Measurements from ENCODE around the gene MARCHF10. TPM values are rescaled to one million over a fixed set of nuclear protein-coding genes. Genes with fewer than 3 reads are reported as not detected.

MARCHF10 gene
- total RNA-seq, 1 donor from 2014 or later: not detected

DNA sequence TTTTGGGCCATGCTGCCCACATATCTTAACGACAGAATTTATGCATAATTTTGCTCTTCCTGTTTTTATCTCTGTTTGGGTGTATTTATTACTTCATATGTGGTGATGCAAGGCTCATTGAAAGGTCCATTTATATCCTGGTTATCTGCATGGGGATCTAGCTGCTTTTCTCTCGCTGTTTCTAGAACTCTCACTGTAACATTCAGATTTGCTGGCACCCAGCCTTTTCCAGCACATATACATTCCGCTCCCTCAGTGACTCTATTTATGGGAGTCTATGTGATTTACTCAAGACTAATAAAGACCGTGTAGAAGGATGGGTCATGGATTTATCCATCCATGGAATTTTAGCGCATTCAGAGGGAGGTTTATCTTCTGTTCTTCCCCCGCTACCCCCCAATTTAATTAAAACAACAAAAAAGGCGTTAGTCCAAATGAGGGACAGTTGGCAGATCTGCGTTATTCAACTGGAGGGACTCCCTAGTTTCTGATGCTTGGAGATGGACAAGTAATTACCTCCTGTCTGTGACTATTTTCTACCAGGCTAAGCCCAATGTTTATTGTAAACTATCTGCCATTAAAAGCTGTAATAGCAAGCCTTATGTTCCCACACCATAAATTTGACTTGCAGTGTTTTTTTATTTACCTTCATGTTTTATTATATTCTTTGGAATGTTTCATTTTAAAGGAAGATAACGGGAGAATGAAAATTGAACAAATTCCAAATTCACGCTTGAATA lies 19.8 kb upstream of the MARCHF10 start:
- DNase-seq: no peak
- Mint-ChIP-seq H3K36me3 (ENCODE audit: low read depth) (no peaks in the 10 kb centered on the region), H3K27me3 (peaks cover 5% of the 10 kb centered on the region), H3K27ac (no peak overlapping the region), H3K4me1 (no peaks in the 10 kb centered on the region), H3K9me3 (no peaks in the 10 kb centered on the region), H3K4me3 (no peak overlapping the region)
- intact Hi-C loops (cut with micrococcal nuclease): no loop called here

DNA sequence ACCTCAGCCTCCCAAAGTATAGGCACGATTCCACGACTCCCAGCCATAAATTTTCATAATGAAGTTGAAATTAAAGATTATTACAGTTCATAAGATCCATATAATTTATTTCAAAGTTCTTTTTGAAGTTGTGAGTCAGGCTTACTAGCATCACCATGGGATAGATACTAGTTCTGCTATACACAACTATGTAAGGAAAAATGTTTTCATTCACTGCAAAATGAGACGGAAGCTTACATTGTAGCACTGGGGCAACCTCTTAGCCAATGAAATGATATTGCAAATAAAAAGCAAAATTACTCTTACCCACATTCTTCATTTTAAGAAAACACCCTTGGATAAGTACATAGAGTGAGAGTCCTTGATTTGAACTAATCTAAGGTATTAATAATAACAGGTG lies 18.8 kb upstream of the MARCHF10 start:
- Mint-ChIP-seq H3K27ac (no peak overlapping the region), H3K4me3 (no peak overlapping the region), H3K4me1 (no peaks in the 10 kb centered on the region), H3K9me3 (no peaks in the 10 kb centered on the region), H3K36me3 (ENCODE audit: low read depth) (no peaks in the 10 kb centered on the region), H3K27me3 (peaks cover 5% of the 10 kb centered on the region)
- no peak for DNase-seq
- intact Hi-C loops (cut with micrococcal nuclease): no loop called here

GRCh38 chr17:62825182-62825581 lies 17.1 kb upstream of the MARCHF10 start:
- intact Hi-C loops (cut with micrococcal nuclease): no loop called here
- peaks cover 8% of the 10 kb centered on the region for H3K27me3 Mint-ChIP-seq
- H3K4me1 Mint-ChIP-seq: no peaks in the 10 kb centered on the region

DNA sequence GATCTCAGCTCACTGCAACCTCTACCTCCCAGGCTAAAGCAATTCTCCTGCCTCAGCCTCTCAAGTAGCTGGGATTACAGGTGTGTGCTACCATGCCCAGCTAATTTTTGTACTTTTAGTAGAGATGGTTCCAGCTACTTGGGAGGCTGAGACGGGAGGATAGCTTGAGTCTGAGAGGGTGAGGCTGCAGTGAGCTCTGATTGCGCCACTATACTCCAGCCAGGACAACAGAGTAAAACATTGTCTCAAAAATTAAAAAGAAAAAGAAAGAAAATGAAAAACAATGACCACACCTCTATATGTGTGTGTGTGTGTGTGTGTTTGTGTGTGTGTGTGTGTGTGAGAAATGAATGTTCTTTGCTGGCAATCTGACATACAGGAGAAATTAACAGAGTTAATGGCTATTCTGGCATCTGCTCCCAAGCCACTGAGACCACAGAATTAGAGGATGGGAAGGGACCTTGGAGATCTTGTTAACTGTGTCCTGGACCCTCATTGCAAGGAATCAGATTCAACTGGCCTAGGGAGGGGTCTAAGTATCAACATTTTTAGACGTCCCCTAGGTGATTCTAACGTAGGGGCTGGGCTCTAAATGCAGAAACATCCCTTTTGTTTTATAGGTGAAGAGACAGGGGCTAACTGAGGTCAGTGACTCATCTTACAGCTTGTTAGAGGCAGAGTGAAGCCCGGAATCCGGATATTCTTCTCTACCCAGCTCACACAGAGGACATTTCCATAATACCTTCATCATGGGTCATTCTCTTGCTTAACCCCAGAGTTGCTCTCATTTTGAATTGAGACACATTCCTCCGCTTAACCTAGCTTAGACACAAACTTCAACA lies 16.4 kb upstream of the MARCHF10 start:
- peaks cover 1% of the 10 kb centered on the region for H3K4me1 Mint-ChIP-seq

More at GRCh38 chr17:62825182-62825581, 17.1 kb upstream of the MARCHF10 start:
- Mint-ChIP-seq H3K36me3 (ENCODE audit: low read depth) (no peaks in the 10 kb centered on the region), H3K27ac (no peak overlapping the region), H3K9me3 (no peaks in the 10 kb centered on the region), H3K4me3 (no peak overlapping the region)
- DNase-seq: no peak

DNA sequence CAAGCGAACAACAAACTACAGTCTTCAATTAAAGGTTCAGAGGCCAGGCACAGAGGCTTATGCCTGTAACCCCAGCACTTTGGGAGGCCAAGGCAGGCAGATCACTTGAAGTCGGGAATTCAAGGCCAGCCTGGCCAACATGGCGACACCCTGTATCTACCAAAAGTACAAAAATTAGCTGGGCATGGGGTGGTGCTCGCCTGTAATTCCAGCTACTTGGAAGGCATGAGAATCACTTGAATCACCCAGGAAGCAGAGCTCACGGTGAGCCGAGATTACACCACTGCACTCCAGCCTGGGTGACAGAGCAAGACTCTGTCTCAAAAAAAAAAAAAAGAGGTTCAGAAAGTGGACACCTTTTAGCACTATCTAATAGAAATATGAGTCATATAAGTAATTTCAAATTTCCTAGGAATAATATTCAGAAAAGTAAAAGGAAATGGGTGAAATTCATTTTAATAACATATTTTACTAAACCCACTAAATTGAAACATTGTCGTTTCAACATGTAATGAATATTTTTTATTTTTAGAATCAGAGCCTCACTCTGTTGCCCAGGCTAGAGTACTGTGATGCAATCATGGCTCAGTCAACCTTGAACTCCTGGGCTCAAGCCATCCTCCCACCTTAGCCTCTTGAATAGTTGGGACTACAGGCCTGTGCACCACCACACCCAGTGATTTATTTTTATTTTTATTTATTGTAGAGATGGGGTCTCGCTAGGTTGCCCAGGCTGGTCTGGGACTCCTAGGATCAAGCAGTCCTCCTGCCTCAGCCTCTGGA lies 15.2 kb upstream of the MARCHF10 start:
- intact Hi-C loops (cut with micrococcal nuclease): no loop called here
- peaks cover 1% of the 10 kb centered on the region for H3K4me1 Mint-ChIP-seq
- H3K27me3 Mint-ChIP-seq: peaks cover 12% of the 10 kb centered on the region
- DNase-seq: no peak
- H3K27ac Mint-ChIP-seq: no peak overlapping the region
- H3K9me3 Mint-ChIP-seq: no peaks in the 10 kb centered on the region
- H3K36me3 Mint-ChIP-seq (ENCODE audit: low read depth): no peaks in the 10 kb centered on the region
- no peak overlapping the region for H3K4me3 Mint-ChIP-seq

More for the DNA sequence above, 16.4 kb upstream of the MARCHF10 start:
- no peak overlapping the region for H3K4me3 Mint-ChIP-seq
- no peaks in the 10 kb centered on the region for H3K36me3 Mint-ChIP-seq (ENCODE audit: low read depth)
- no peak overlapping the region for H3K27ac Mint-ChIP-seq
- no peaks in the 10 kb centered on the region for H3K9me3 Mint-ChIP-seq
- intact Hi-C loops (cut with micrococcal nuclease): no loop called here
- DNase-seq: no peak
- peaks cover 10% of the 10 kb centered on the region for H3K27me3 Mint-ChIP-seq

GRCh38 chr17:62822080-62822904 lies 14.2 kb upstream of the MARCHF10 start:
- H3K9me3 Mint-ChIP-seq: no peaks in the 10 kb centered on the region
- intact Hi-C loops (cut with micrococcal nuclease): no loop called here
- peaks cover 11% of the 10 kb centered on the region for H3K27me3 Mint-ChIP-seq
- no peak for DNase-seq
- no peak overlapping the region for H3K27ac Mint-ChIP-seq
- H3K36me3 Mint-ChIP-seq (ENCODE audit: low read depth): no peaks in the 10 kb centered on the region
- peaks cover 1% of the 10 kb centered on the region for H3K4me1 Mint-ChIP-seq
- no peak overlapping the region for H3K4me3 Mint-ChIP-seq

GRCh38 chr17:62821189-62822079 lies 13.3 kb upstream of the MARCHF10 start:
- H3K4me3 Mint-ChIP-seq: no peak overlapping the region
- no peak for DNase-seq
- H3K4me1 Mint-ChIP-seq: peaks cover 1% of the 10 kb centered on the region
- H3K27me3 Mint-ChIP-seq: peaks cover 8% of the 10 kb centered on the region
- H3K9me3 Mint-ChIP-seq: no peaks in the 10 kb centered on the region
- intact Hi-C loops (cut with micrococcal nuclease): no loop called here
- H3K27ac Mint-ChIP-seq: no peak overlapping the region
- H3K36me3 Mint-ChIP-seq (ENCODE audit: low read depth): no peaks in the 10 kb centered on the region

GRCh38 chr17:62819511-62820221 lies 11.6 kb upstream of the MARCHF10 start:
- no peaks in the 10 kb centered on the region for H3K36me3 Mint-ChIP-seq (ENCODE audit: low read depth)
- intact Hi-C loops (cut with micrococcal nuclease): no loop called here
- no peak for DNase-seq

GRCh38 chr17:62818526-62818925 lies 10.4 kb upstream of the MARCHF10 start:
- no peak overlapping the region for H3K4me3 Mint-ChIP-seq
- H3K9me3 Mint-ChIP-seq: peaks cover 9% of the 10 kb centered on the region
- peaks cover 12% of the 10 kb centered on the region for H3K27me3 Mint-ChIP-seq
- H3K4me1 Mint-ChIP-seq: peaks cover 1% of the 10 kb centered on the region
- intact Hi-C loops (cut with micrococcal nuclease): no loop called here
- no peaks in the 10 kb centered on the region for H3K36me3 Mint-ChIP-seq (ENCODE audit: low read depth)
- no peak for DNase-seq
- H3K27ac Mint-ChIP-seq: no peak overlapping the region

More at GRCh38 chr17:62819511-62820221, 11.6 kb upstream of the MARCHF10 start:
- no peak overlapping the region for H3K4me3 Mint-ChIP-seq
- no peaks in the 10 kb centered on the region for H3K9me3 Mint-ChIP-seq
- H3K4me1 Mint-ChIP-seq: peaks cover 1% of the 10 kb centered on the region
- no peak overlapping the region for H3K27ac Mint-ChIP-seq
- H3K27me3 Mint-ChIP-seq: peaks cover 8% of the 10 kb centered on the region

- peaks cover 15% of the 10 kb centered on the region for H3K27me3 Mint-ChIP-seq
- peaks cover 9% of the 10 kb centered on the region for H3K9me3 Mint-ChIP-seq
- H3K27ac Mint-ChIP-seq: no peak overlapping the region
- no peak for DNase-seq
- intact Hi-C loops (cut with micrococcal nuclease): no loop called here
- no peaks in the 10 kb centered on the region for H3K36me3 Mint-ChIP-seq (ENCODE audit: low read depth)
- peaks cover 1% of the 10 kb centered on the region for H3K4me1 Mint-ChIP-seq
- H3K4me3 Mint-ChIP-seq: no peak overlapping the region
Observed at GRCh38 chr17:62816282-62816839, 8.2 kb upstream of the MARCHF10 start.

DNA sequence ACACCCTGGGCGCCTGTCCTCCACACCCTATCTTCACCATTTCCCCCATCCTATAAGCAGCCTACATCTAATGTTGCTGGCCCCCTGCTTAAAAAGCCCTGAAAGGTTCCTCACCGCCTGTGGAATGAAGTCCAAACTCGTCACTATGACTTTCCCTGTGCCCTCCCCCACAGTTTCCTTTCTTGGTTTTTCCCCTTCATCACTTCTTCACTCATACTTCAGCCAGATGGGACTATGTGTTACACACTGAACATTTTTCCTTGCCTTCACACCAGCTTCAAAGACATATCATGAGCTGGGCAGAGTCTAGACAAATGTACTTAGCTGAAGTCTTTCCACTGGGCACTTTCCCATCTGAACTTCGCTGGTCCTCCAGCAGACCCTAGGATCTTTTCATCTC lies 1.5 kb upstream of the MARCHF10 start:
- no peak overlapping the region for H3K27ac Mint-ChIP-seq
- intact Hi-C loops (cut with micrococcal nuclease): no loop called here
- DNase-seq: no peak
- no peaks in the 10 kb centered on the region for H3K4me1 Mint-ChIP-seq
- peaks cover 43% of the 10 kb centered on the region for H3K27me3 Mint-ChIP-seq
- peaks cover 9% of the 10 kb centered on the region for H3K9me3 Mint-ChIP-seq
- no peaks in the 10 kb centered on the region for H3K36me3 Mint-ChIP-seq (ENCODE audit: low read depth)
- H3K4me3 Mint-ChIP-seq: no peak overlapping the region

- H3K4me1 Mint-ChIP-seq: no peaks in the 10 kb centered on the region
- H3K9me3 Mint-ChIP-seq: peaks cover under 1% of the 10 kb centered on the region
- intact Hi-C loops (cut with micrococcal nuclease): no loop called here
- H3K4me3 Mint-ChIP-seq: no peak overlapping the region
- H3K36me3 Mint-ChIP-seq (ENCODE audit: low read depth): no peaks in the 10 kb centered on the region
- H3K27ac Mint-ChIP-seq: no peak overlapping the region
- no peak for DNase-seq
- peaks cover 43% of the 10 kb centered on the region for H3K27me3 Mint-ChIP-seq
Observed at GRCh38 chr17:62808576-62808970, 459 bp upstream of the MARCHF10 start.

Measured in activated CD4-positive, alpha-beta T cell treated with anti-CD3 and anti-CD28 coated beads, Interleukin-2, amount 10 ng/mL, durations not matched to agents 24 days and 14 days (primary cell).